ENCODE data around the gene POGLUT3.

DNA sequence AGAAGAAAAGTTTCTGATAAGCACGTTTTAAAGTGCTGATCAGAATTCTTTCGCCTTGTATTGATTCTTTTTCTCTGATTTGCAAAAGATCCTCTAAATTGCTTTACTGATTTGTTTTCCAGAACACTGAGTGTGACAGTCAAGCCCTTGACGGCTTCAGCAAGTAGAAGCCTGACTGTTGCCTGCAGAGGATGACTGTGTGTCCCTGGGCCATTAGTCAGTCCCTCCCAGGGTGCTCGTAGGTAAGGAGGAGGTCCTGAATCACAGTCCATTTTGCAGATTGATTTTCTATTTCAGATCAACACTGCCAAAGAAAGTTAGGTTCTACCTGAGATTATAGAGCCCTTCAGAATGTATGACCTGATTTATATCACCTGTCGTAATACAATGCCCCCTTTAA is 38.6 kb upstream of the POGLUT3 start:
- TF ChIP-seq POLR2A (IDR thresholded peaks at IDR 0.05; ENCODE audit: control extremely low read depth in 1 of 2, low read depth in 2 of 2, low read length in 2 of 2) = no peak
- no peak for TF ChIP-seq CEBPB (IDR thresholded peaks at IDR 0.05; ENCODE audit: low read depth, low read length)
- TF ChIP-seq, protein P1, sequence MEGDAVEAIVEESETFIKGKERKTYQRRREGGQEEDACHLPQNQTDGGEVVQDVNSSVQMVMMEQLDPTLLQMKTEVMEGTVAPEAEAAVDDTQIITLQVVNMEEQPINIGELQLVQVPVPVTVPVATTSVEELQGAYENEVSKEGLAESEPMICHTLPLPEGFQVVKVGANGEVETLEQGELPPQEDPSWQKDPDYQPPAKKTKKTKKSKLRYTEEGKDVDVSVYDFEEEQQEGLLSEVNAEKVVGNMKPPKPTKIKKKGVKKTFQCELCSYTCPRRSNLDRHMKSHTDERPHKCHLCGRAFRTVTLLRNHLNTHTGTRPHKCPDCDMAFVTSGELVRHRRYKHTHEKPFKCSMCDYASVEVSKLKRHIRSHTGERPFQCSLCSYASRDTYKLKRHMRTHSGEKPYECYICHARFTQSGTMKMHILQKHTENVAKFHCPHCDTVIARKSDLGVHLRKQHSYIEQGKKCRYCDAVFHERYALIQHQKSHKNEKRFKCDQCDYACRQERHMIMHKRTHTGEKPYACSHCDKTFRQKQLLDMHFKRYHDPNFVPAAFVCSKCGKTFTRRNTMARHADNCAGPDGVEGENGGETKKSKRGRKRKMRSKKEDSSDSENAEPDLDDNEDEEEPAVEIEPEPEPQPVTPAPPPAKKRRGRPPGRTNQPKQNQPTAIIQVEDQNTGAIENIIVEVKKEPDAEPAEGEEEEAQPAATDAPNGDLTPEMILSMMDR (IDR thresholded peaks at IDR 0.05; ENCODE audit: control extremely low read depth in 1 of 3, insufficient read depth in 1 of 3, low read depth in 1 of 3, low read length in 3 of 3) = no peak
- no peak for TF ChIP-seq EP300 (IDR thresholded peaks at IDR 0.05; ENCODE audit: borderline replicate concordance in 1 of 2, low read depth in 2 of 2, low read length in 2 of 2)
- no peak for TF ChIP-seq NANOG (IDR thresholded peaks at IDR 0.05; ENCODE audit: insufficient read depth, low read depth, low read length, poor library complexity, severe bottlenecking)
